GM12875 (cell line): Measurements from ENCODE around the gene SMC1B.

Experiments
- H3K4me3 ChIP-seq: one replicate; pipeline ENCODE4 v1.5.1; 2011; ENCODE audit warnings: low read depth, low read length, control low read depth
- CTCF ChIP-seq: IDR thresholded peaks from 2 replicates; pipeline ENCODE4 v1.5.1; 2011; ENCODE audit warnings: low read depth, mild to moderate bottlenecking, control low read depth, inconsistent platforms, low read length, moderate library complexity, borderline replicate concordance; ENCODE audit not compliant: insufficient read depth

SMC1B gene

GRCh38 chr22:45429981-45430775 lies 16.8 kb upstream of the SMC1B start:
- H3K4me3 ChIP-seq: no peak overlapping the region
- no peak for TF ChIP-seq CTCF

GRCh38 chr22:45429424-45429823 lies 16.0 kb upstream of the SMC1B start:
- no peak for TF ChIP-seq CTCF
- H3K4me3 ChIP-seq: no peak overlapping the region

- no peak overlapping the region for H3K4me3 ChIP-seq
- no peak for TF ChIP-seq CTCF
These were observed 15.3 kb upstream of the SMC1B start for GRCh38 chr22:45428391-45429385.

- no peak overlapping the region for H3K4me3 ChIP-seq
- no peak for TF ChIP-seq CTCF
These were observed 13.7 kb upstream of the SMC1B start for GRCh38 chr22:45427114-45427513.

- H3K4me3 ChIP-seq: no peak overlapping the region
- TF ChIP-seq CTCF: no peak
These were observed 13.0 kb upstream of the SMC1B start for GRCh38 chr22:45426387-45426786.

- no peak for TF ChIP-seq CTCF
- no peak overlapping the region for H3K4me3 ChIP-seq
These were observed 12.3 kb upstream of the SMC1B start for GRCh38 chr22:45425531-45426265.
